Natural killer cell treated with Interleukin-12 subunit alpha and Interleukin-12 subunit beta and Interleukin-15 and Interleukin-18, amount 100 ng/mL, for 72 hours (primary cell): ENCODE measurements around the gene C19orf44. TPM values are rescaled to one million over a fixed set of nuclear protein-coding genes. Genes with fewer than 3 reads are reported as not detected.

Experiments used
- total RNA-seq, 2 donors: library from RNA; stranded (reverse); gene quantifications; one replicate each; pipeline ENCODE4 v1.2.3, GENCODE V29; 2022

The C19orf44 gene
- total RNA-seq, 2 donors from 2014 or later = 3.3 to 7.5 TPM

Other genes with a start within 250 kb of the C19orf44 start
- 1 to 10 TPM; 3.4 to 6.7 TPM for gene KLF2, start 171.6 kb upstream of the C19orf44 start, total RNA-seq
- gene EPS15L1, start 24.4 kb upstream of the C19orf44 start, total RNA-seq = 10 to 100 TPM; 66.6 to 78.4 TPM
- gene CALR3, start 227 bp upstream of the C19orf44 start, total RNA-seq = not detected
- gene CHERP, start 46.0 kb downstream of the C19orf44 start, total RNA-seq = 10 to 100 TPM; 64.1 to 93.0 TPM
- 10 to 100 TPM; 52.2 to 71.5 TPM for gene SLC35E1, start 76.0 kb downstream of the C19orf44 start, total RNA-seq
- 10 to 100 TPM; 15.5 to 28.1 TPM for gene MED26, start 131.8 kb downstream of the C19orf44 start, total RNA-seq
- gene SMIM7, start 163.8 kb downstream of the C19orf44 start, total RNA-seq = 10 to 100 TPM; 53.8 to 75.5 TPM
- gene TMEM38A, start 164.7 kb downstream of the C19orf44 start, total RNA-seq = under 1 TPM in 1 of 2 donors, not detected in 1; 0.31 TPM
- not detected for gene NWD1, start 223.5 kb downstream of the C19orf44 start, total RNA-seq